ENCODE measurements around the gene OGFR. TPM values are rescaled to one million over a fixed set of nuclear protein-coding genes. Genes with fewer than 3 reads are reported as not detected.

OGFR gene
- total RNA-seq, 1 experiment from 2014 or later: 73.6 TPM

DNA sequence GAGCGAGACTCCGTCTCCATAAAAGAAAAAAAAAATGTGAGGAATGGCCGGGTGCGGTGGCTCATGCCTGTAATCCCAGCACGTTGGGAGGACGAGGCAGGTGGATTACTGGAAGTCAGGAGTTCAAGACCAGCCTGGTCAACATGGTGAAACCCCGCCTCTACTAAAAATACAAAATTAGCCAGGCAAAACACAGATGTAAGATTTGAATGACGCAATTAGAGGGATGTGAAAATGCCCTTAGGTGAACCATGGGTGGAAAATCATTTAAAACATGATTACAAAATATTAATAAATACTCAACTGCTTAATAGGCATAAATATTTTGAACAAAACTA lies 33.1 kb downstream of the OGFR start:
- no peak overlapping the region for H2AFZ ChIP-seq (ENCODE audit: low read depth, low read length, poor library complexity, severe bottlenecking)
- intact Hi-C loops (cut with micrococcal nuclease): no loop called here
- no peak overlapping the region for H3K9ac ChIP-seq (ENCODE audit: low read length)
- CTCF ChIA-PET: no interaction called here
- H3K4me3 ChIP-seq (replicated peaks in 1 of 2; ENCODE audit: low read depth in 1 of 2, low read length in 2 of 2): no peak overlapping the region
- H3K27ac ChIP-seq (ENCODE audit: low read depth, low read length): no peak overlapping the region
- no peaks in the 10 kb centered on the region for H3K9me2 ChIP-seq (ENCODE audit: insufficient read depth)
- POLR2A ChIA-PET: no interaction called here
- H3K27me3 ChIP-seq (ENCODE audit: insufficient read depth, low read length): no peaks in the 10 kb centered on the region
- H4K20me1 ChIP-seq (ENCODE audit: insufficient read depth): no peaks in the 10 kb centered on the region
- H3K36me3 ChIP-seq (ENCODE audit: control insufficient read depth in 1 of 2, insufficient read depth in 2 of 2, low read length in 2 of 2): no peaks in the 10 kb centered on the region; a peak in 1 of 4 replicates
- peaks cover 5 to 7% of the 10 kb centered on the region in 2 experiments; a peak in 2 of 4 replicates for H3K4me1 ChIP-seq (ENCODE audit: control insufficient read depth in 1 of 2, insufficient read depth in 2 of 2, low read length in 2 of 2)
- no peak for DNase-seq (ENCODE audit: low read depth, low spot score)
- no peak for ATAC-seq
- RAD21 ChIA-PET (ENCODE audit: low non-redundant PET in 1 of 2, low total read pairs in 2 of 2, uncharacterized antibody in 2 of 2, unreplicated experiment in 2 of 2): no interaction called here
- no peaks in the 10 kb centered on the region for H3K9me3 ChIP-seq (ENCODE audit: control insufficient read depth in 1 of 2, insufficient read depth in 1 of 2, low read depth in 1 of 2, low read length in 2 of 2)
- no peaks in the 10 kb centered on the region for H3K79me2 ChIP-seq (ENCODE audit: insufficient read depth, low read length)
- TF ChIP-seq ZFX (IDR thresholded peaks at IDR 0.05) (no peak), TCF7L2 (IDR thresholded peaks at IDR 0.05; ENCODE audit: borderline replicate concordance, extremely low read depth, insufficient read depth, insufficient read length) (no peak), SRF (IDR thresholded peaks at IDR 0.05; ENCODE audit: low read depth) (no peak), YY1 (IDR thresholded peaks at IDR 0.05; ENCODE audit: extremely low read depth, insufficient replicate concordance, low read depth, low read length) (no peak), POLR2A (IDR thresholded peaks at IDR 0.05; ENCODE audit: borderline replicate concordance, extremely low read depth, insufficient read depth, insufficient read length) (no peak), ZNF274 (IDR thresholded peaks at IDR 0.05; ENCODE audit: low read depth, low read length) (no peak), SIN3A (IDR thresholded peaks at IDR 0.05; ENCODE audit: low read depth) (no peak), ELF1 (IDR thresholded peaks at IDR 0.05; ENCODE audit: borderline replicate concordance, low read depth) (no peak), FOSL1 (IDR thresholded peaks at IDR 0.05; ENCODE audit: low read depth) (no peak), CBX3 (IDR thresholded peaks at IDR 0.05; ENCODE audit: low read depth) (no peak), SP1 (IDR thresholded peaks at IDR 0.05; ENCODE audit: low read depth) (no peak), EZH2 (IDR thresholded peaks at IDR 0.05) (no peak), MAX (IDR thresholded peaks at IDR 0.05) (no peak), EZH2phosphoT487 (IDR thresholded peaks at IDR 0.05; ENCODE audit: borderline replicate concordance) (no peak), JUND (IDR thresholded peaks at IDR 0.05) (no peak), REST (IDR thresholded peaks at IDR 0.05; ENCODE audit: low read depth) (no peak), RAD21 (IDR thresholded peaks at IDR 0.05; ENCODE audit: low read depth) (no peak), POLR2AphosphoS5 (IDR thresholded peaks at IDR 0.05; ENCODE audit: low read depth, low read length) (no peak), EGR1 (IDR thresholded peaks at IDR 0.05; ENCODE audit: low read depth) (no peak)
- TF ChIP-seq, protein P1, sequence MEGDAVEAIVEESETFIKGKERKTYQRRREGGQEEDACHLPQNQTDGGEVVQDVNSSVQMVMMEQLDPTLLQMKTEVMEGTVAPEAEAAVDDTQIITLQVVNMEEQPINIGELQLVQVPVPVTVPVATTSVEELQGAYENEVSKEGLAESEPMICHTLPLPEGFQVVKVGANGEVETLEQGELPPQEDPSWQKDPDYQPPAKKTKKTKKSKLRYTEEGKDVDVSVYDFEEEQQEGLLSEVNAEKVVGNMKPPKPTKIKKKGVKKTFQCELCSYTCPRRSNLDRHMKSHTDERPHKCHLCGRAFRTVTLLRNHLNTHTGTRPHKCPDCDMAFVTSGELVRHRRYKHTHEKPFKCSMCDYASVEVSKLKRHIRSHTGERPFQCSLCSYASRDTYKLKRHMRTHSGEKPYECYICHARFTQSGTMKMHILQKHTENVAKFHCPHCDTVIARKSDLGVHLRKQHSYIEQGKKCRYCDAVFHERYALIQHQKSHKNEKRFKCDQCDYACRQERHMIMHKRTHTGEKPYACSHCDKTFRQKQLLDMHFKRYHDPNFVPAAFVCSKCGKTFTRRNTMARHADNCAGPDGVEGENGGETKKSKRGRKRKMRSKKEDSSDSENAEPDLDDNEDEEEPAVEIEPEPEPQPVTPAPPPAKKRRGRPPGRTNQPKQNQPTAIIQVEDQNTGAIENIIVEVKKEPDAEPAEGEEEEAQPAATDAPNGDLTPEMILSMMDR (IDR thresholded peaks at IDR 0.05 in 2 of 3, conservative IDR thresholded peaks at IDR 0.05 in 1 of 3; ENCODE audit: borderline replicate concordance in 1 of 3, insufficient read depth in 1 of 3, low read depth in 2 of 3, low read length in 2 of 3): no peak
- no TSS peak for BruUV-seq (replicated peaks)
- H3K4me2 ChIP-seq (ENCODE audit: low read length): no peak overlapping the region

All from HCT116 (cell line).